SK-N-SH treated with all-trans-retinoic acid at 6 μM for 48 hours (cell line): ENCODE data around the gene ZNF320.

Source experiments
- BACH2 ChIP-seq: fragments of 250-450 bp; sonication (Bioruptor Pico); IDR thresholded peaks from 2 replicates; pipeline ENCODE4 v1.9.0; 2021; ENCODE audit warnings: mild to moderate bottlenecking, borderline replicate concordance
- ESRRG ChIP-seq: fragments of 250-450 bp; sonication (Bioruptor Pico); IDR thresholded peaks from 2 replicates; pipeline ENCODE4 v1.6.1; 2021; ENCODE audit warnings: mild to moderate bottlenecking
- GLIS3 ChIP-seq: fragments of 250-450 bp; sonication (Bioruptor Pico); IDR thresholded peaks from 2 replicates; pipeline ENCODE4 v1.5.0; 2020; ENCODE audit warnings: mild to moderate bottlenecking, moderate library complexity
- PPARA ChIP-seq: fragments of 250-450 bp; sonication (Bioruptor Pico); IDR thresholded peaks from 2 replicates; pipeline ENCODE4 v1.5.0; 2020; ENCODE audit warnings: mild to moderate bottlenecking, borderline replicate concordance
- RARB ChIP-seq: fragments of 250-450 bp; sonication (Bioruptor Pico); IDR thresholded peaks from 2 replicates; pipeline ENCODE4 v1.8.0; 2021; ENCODE audit warnings: mild to moderate bottlenecking, moderate library complexity
- SNAI2 ChIP-seq: fragments of 250-450 bp; sonication (Bioruptor Pico); IDR thresholded peaks from 2 replicates; pipeline ENCODE4 v1.5.0; 2020; ENCODE audit warnings: mild to moderate bottlenecking, moderate library complexity
- TCF4 ChIP-seq: fragments of 250-450 bp; sonication (Bioruptor Pico); IDR thresholded peaks from 2 replicates; pipeline ENCODE4 v1.8.0; 2021; ENCODE audit warnings: mild to moderate bottlenecking, moderate library complexity, borderline replicate concordance
- TOX ChIP-seq: fragments of 250-450 bp; sonication (Bioruptor Pico); IDR thresholded peaks from 2 replicates; pipeline ENCODE4 v1.8.0; 2021; ENCODE audit warnings: mild to moderate bottlenecking, moderate library complexity, borderline replicate concordance
- ZFP30 ChIP-seq: fragments of 450-650 bp; formaldehyde crosslinking; IDR thresholded peaks from 2 replicates; pipeline ENCODE4 v1.5.0; 2022; ENCODE audit warnings: mild to moderate bottlenecking, moderate library complexity
- ZNF8 ChIP-seq: fragments of 450-650 bp; formaldehyde crosslinking; IDR thresholded peaks from 2 replicates; pipeline ENCODE4 v1.5.0; 2020; ENCODE audit warnings: mild to moderate bottlenecking, moderate library complexity
- TF ChIP-seq, protein P1 (sequence below): fragments of 250-450 bp; sonication (Bioruptor Pico); IDR thresholded peaks from 2 replicates; pipeline ENCODE4 v1.8.0; 2021; ENCODE audit warnings: low read depth, mild to moderate bottlenecking, moderate library complexity, borderline replicate concordance
- TF ChIP-seq, protein P2 (sequence below): fragments of 250-450 bp; sonication (Bioruptor Pico); IDR thresholded peaks from 2 replicates; pipeline ENCODE4 v1.5.0; 2020; ENCODE audit warnings: mild to moderate bottlenecking, moderate library complexity
- TF ChIP-seq, protein P3 (sequence below): fragments of 250-450 bp; sonication (Bioruptor Pico); IDR thresholded peaks from 2 replicates; pipeline ENCODE4 v1.8.0; 2020; ENCODE audit warnings: mild to moderate bottlenecking, moderate library complexity, borderline replicate concordance
- TF ChIP-seq, protein P4 (sequence below): fragments of 250-450 bp; sonication (Bioruptor Pico); IDR thresholded peaks from 2 replicates; pipeline ENCODE4 v1.5.1; 2020; ENCODE audit warnings: low read depth, mild to moderate bottlenecking, moderate library complexity

DNA sequence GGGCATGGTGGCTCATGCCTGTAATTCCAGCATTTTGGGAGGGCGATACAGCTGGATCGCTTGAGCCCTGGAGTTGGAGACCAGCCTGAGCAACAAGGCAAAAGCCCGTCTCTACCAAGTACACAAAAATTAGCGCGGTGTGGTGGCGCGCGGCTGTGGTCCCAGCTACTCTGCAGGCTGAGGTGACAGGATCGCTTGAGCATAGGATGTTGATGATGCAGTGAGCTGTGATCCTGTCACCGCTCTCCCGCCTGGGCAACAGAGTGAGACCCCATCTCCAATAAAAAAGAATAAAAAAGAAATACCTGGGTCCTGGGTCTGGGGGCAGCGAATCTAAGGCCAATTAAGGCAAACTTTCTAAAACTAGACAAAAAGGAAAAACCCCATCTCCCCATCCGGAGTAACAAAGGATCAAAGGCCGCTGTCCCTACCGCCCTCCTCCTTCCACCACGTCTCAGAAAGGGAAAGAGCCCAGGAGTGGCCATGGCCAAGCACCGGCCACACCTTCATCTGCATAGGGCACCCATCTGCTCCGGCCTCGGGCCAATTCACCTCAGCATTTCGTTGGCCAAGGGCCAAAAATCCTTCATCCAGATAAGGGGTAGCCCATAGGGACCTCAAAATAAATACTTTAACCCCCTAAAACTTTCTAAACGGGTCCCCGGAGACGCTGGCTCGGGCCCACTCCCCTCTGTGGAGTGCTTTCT, 851 bp downstream of the ZNF320 start:
- TF ChIP-seq GLIS3 (CRISPR knock-in tag) (no peak), RARB (CRISPR knock-in tag) (no peak), ESRRG (CRISPR knock-in tag) (no peak), TOX (CRISPR knock-in tag) (no peak), TCF4 (no peak), ZFP30 (no peak), BACH2 (CRISPR knock-in tag) (no peak), SNAI2 (CRISPR knock-in tag) (no peak), PPARA (CRISPR knock-in tag) (no peak), ZNF8 (CRISPR knock-in tag) (no peak)
- TF ChIP-seq, protein P1, sequence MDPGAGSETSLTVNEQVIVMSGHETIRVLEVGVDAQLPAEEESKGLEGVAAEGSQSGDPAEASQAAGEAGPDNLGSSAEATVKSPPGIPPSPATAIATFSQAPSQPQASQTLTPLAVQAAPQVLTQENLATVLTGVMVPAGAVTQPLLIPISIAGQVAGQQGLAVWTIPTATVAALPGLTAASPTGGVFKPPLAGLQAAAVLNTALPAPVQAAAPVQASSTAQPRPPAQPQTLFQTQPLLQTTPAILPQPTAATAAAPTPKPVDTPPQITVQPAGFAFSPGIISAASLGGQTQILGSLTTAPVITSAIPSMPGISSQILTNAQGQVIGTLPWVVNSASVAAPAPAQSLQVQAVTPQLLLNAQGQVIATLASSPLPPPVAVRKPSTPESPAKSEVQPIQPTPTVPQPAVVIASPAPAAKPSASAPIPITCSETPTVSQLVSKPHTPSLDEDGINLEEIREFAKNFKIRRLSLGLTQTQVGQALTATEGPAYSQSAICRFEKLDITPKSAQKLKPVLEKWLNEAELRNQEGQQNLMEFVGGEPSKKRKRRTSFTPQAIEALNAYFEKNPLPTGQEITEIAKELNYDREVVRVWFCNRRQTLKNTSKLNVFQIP, result no peak
- TF ChIP-seq, protein P2, sequence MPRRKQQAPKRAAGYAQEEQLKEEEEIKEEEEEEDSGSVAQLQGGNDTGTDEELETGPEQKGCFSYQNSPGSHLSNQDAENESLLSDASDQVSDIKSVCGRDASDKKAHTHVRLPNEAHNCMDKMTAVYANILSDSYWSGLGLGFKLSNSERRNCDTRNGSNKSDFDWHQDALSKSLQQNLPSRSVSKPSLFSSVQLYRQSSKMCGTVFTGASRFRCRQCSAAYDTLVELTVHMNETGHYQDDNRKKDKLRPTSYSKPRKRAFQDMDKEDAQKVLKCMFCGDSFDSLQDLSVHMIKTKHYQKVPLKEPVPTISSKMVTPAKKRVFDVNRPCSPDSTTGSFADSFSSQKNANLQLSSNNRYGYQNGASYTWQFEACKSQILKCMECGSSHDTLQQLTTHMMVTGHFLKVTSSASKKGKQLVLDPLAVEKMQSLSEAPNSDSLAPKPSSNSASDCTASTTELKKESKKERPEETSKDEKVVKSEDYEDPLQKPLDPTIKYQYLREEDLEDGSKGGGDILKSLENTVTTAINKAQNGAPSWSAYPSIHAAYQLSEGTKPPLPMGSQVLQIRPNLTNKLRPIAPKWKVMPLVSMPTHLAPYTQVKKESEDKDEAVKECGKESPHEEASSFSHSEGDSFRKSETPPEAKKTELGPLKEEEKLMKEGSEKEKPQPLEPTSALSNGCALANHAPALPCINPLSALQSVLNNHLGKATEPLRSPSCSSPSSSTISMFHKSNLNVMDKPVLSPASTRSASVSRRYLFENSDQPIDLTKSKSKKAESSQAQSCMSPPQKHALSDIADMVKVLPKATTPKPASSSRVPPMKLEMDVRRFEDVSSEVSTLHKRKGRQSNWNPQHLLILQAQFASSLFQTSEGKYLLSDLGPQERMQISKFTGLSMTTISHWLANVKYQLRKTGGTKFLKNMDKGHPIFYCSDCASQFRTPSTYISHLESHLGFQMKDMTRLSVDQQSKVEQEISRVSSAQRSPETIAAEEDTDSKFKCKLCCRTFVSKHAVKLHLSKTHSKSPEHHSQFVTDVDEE (CRISPR knock-in tag), result no peak
- TF ChIP-seq, protein P3, sequence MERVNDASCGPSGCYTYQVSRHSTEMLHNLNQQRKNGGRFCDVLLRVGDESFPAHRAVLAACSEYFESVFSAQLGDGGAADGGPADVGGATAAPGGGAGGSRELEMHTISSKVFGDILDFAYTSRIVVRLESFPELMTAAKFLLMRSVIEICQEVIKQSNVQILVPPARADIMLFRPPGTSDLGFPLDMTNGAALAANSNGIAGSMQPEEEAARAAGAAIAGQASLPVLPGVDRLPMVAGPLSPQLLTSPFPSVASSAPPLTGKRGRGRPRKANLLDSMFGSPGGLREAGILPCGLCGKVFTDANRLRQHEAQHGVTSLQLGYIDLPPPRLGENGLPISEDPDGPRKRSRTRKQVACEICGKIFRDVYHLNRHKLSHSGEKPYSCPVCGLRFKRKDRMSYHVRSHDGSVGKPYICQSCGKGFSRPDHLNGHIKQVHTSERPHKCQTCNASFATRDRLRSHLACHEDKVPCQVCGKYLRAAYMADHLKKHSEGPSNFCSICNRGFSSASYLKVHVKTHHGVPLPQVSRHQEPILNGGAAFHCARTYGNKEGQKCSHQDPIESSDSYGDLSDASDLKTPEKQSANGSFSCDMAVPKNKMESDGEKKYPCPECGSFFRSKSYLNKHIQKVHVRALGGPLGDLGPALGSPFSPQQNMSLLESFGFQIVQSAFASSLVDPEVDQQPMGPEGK (CRISPR knock-in tag), result no peak
- TF ChIP-seq, protein P4, sequence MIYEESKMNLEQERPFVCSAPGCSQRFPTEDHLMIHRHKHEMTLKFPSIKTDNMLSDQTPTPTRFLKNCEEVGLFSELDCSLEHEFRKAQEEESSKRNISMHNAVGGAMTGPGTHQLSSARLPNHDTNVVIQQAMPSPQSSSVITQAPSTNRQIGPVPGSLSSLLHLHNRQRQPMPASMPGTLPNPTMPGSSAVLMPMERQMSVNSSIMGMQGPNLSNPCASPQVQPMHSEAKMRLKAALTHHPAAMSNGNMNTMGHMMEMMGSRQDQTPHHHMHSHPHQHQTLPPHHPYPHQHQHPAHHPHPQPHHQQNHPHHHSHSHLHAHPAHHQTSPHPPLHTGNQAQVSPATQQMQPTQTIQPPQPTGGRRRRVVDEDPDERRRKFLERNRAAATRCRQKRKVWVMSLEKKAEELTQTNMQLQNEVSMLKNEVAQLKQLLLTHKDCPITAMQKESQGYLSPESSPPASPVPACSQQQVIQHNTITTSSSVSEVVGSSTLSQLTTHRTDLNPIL (CRISPR knock-in tag), result no peak
